ENCODE measurements around the gene TAS2R14. TPM values are rescaled to one million over a fixed set of nuclear protein-coding genes. Genes with fewer than 3 reads are reported as not detected.

TAS2R14 gene
- total and polyA plus RNA-seq, 2 of the 8 experiments (the other 6 are each of a cell fraction or from before 2014, with no cell fraction given) = 0.80 to 1.1 TPM

- no peaks in the 10 kb centered on the region for H3K4me1 ChIP-seq (replicated peaks in 1 of 4; ENCODE audit: control insufficient read depth in 3 of 4, insufficient read depth in 4 of 4, low read length in 3 of 4)
- H3K79me1 ChIP-seq (ENCODE audit: low read depth, low read length) = no peaks in the 10 kb centered on the region; the same call in 1 of the 2 replicates
- H2AFZ ChIP-seq (ENCODE audit: low read length) = no peak overlapping the region
- no peaks in the 10 kb centered on the region for H3K27me3 ChIP-seq (replicated peaks in 1 of 4; ENCODE audit: control insufficient read depth in 3 of 4, extremely low read depth in 1 of 4, insufficient read depth in 3 of 4, low read length in 3 of 4)
- no peak overlapping the region for H4K5ac ChIP-seq (ENCODE audit: insufficient read length, low read depth, low read length)
- FAIRE-seq = no peak
- no peak overlapping the region for H3K9ac ChIP-seq (replicated peaks in 1 of 4; ENCODE audit: extremely low read depth in 1 of 4, low read depth in 3 of 4, low read length in 3 of 4)
- H3K4me2 ChIP-seq (ENCODE audit: insufficient read depth in 1 of 2, low read depth in 2 of 2, low read length in 2 of 2) = no peak overlapping the region
- H2BK5ac ChIP-seq (ENCODE audit: low read depth, low read length) = no peak overlapping the region; the same call in 1 of the 2 replicates
- TF ChIP-seq CHD1 (IDR thresholded peaks at IDR 0.05; ENCODE audit: low read depth, low read length) (no peak), TEAD4 (IDR thresholded peaks at IDR 0.05; ENCODE audit: low read depth, low read length) (no peak), CTCF (IDR thresholded peaks at IDR 0.05; ENCODE audit: control extremely low read depth in 1 of 3, insufficient read depth in 1 of 3, low read depth in 1 of 3, low read length in 3 of 3) (no peak), RXRA (IDR thresholded peaks at IDR 0.05; ENCODE audit: insufficient read depth, low read depth, low read length) (no peak), PHF8 (conservative IDR thresholded peaks at IDR 0.05; ENCODE audit: low read depth, low read length) (no peak), CHD2 (IDR thresholded peaks at IDR 0.05; ENCODE audit: low read length) (no peak), NANOG (IDR thresholded peaks at IDR 0.05; ENCODE audit: insufficient read depth, low read depth, low read length, poor library complexity, severe bottlenecking) (no peak), TCF12 (IDR thresholded peaks at IDR 0.05; ENCODE audit: low read depth, low read length) (no peak), CBX8 (IDR thresholded peaks at IDR 0.05; ENCODE audit: borderline replicate concordance, low read depth, low read length) (no peak)
- H2AK5ac ChIP-seq (ENCODE audit: low read depth, low read length) = no peak overlapping the region
- no peaks in the 10 kb centered on the region for H4K20me1 ChIP-seq (replicated peaks in 1 of 2; ENCODE audit: control insufficient read depth in 1 of 2, insufficient read depth in 2 of 2, low read length in 2 of 2)
- H2BK12ac ChIP-seq (ENCODE audit: low read depth, low read length) = 0 out of 2 replicates have a peak overlapping the region, but pooled peaks have one; percentile 17
- no peak overlapping the region for H2BK120ac ChIP-seq (replicated peaks; ENCODE audit: low read depth, low read length)
- H4K8ac ChIP-seq (ENCODE audit: extremely low read depth, insufficient read depth, low read length) = no peak overlapping the region
- no peaks in the 10 kb centered on the region for H3K23me2 ChIP-seq (ENCODE audit: low read depth, low read length)
- peaks cover 0 to 4% of the 10 kb centered on the region in 2 experiments; a peak in 1 of 4 replicates for H3K9me3 ChIP-seq (ENCODE audit: insufficient read depth in 2 of 2, low read depth in 1 of 2, low read length in 1 of 2)
- CTCF ChIA-PET (ENCODE audit: partially characterized antibody) = interaction anchor here (0.6 kb wide), 1 partner anchor 24 kb away, joined by 3 read pairs; no protein-coding TSS in a partner anchor
- no peak overlapping the region for H3K23ac ChIP-seq (ENCODE audit: insufficient read length)
- H3K27ac ChIP-seq (ENCODE audit: low read depth, low read length) = no peak overlapping the region
- H3K18ac ChIP-seq (ENCODE audit: extremely low read depth, low read length) = no peak overlapping the region
- H2BK20ac ChIP-seq (ENCODE audit: low read length) = no peak overlapping the region
- no peak overlapping the region for H3K4me3 ChIP-seq (ENCODE audit: extremely low read depth in 1 of 4, insufficient read depth in 2 of 4, low read depth in 3 of 4, low read length in 4 of 4)
- H3K36me3 ChIP-seq (ENCODE audit: control insufficient read depth in 2 of 4, insufficient read depth in 4 of 4, low read length in 3 of 4) = no peaks in the 10 kb centered on the region; a peak in 1 of 8 replicates
- H4K91ac ChIP-seq (replicated peaks; ENCODE audit: insufficient read length, low read length) = no peak overlapping the region
- DNase-seq (ENCODE audit: low read depth in 1 of 2, low spot score in 2 of 2) = no peak
- no peak overlapping the region for H2BK15ac ChIP-seq (ENCODE audit: low read length)
- H3K4ac ChIP-seq (replicated peaks; ENCODE audit: insufficient read length, low read depth, low read length) = no peak overlapping the region
- POLR2A ChIA-PET (ENCODE audit: partially characterized antibody) = no interaction called here
- H3K56ac ChIP-seq (replicated peaks; ENCODE audit: insufficient read length, low read depth, low read length) = no peak overlapping the region
- H3K79me2 ChIP-seq (ENCODE audit: control insufficient read depth in 1 of 2, insufficient read depth in 2 of 2, low read length in 2 of 2) = no peaks in the 10 kb centered on the region
- 93% methylated on average over 1 of the region's 1 CpG; no CpG with 5 or more reads in 1 of the 2 experiments for WGBS, 2 experiments (ENCODE audit: extremely low coverage in 1 of 2, insufficient coverage in 1 of 2, insufficient read length in 1 of 2, insufficient replicate concordance in 2 of 2, low coverage in 1 of 2, low lambda C conversion rate in 2 of 2, missing lambda C conversion rate in 1 of 2)
- H3K14ac ChIP-seq (ENCODE audit: insufficient read length) = no peak overlapping the region
These were observed 38.5 kb downstream of the TAS2R14 start for GRCh38 chr12:10900530-10900929.

All from H1 (cell line).